Cardiac fibroblast (primary cell): ENCODE data around the gene HEXD.
A peak's percentile ranks its signal among the peaks of the same experiment; 100 is the strongest.
"Not testable (repeated sequence)": the region's sequence is repeated elsewhere in the genome, so short reads cannot be mapped to it uniquely, and the experiment has no call there.

Experiments used
- DNase-seq, 2 donors: peaks; one replicate each; pipeline versions ENCODE4 v3.0.0 to v3.0.0-alpha.2; 2010; ENCODE audit warnings: low read depth in 2 of 2
- H3K4me3 ChIP-seq, 2 donors: replicated peaks in 1 of 2; 1 replicate in 1 of 2; 2 replicates in 1 of 2; pipeline ENCODE4 v1.5.1; 2011; ENCODE audit warnings: low read depth in 2 of 2, low read length in 2 of 2, mild to moderate bottlenecking in 2 of 2, moderate library complexity in 1 of 2
- TF ChIP-seq, protein P1 (sequence below): IDR thresholded peaks from one replicate; pipeline ENCODE4 v1.5.1; 2011; ENCODE audit warnings: low read depth, mild to moderate bottlenecking, low read length, inconsistent platforms

Gene HEXD

DNA sequence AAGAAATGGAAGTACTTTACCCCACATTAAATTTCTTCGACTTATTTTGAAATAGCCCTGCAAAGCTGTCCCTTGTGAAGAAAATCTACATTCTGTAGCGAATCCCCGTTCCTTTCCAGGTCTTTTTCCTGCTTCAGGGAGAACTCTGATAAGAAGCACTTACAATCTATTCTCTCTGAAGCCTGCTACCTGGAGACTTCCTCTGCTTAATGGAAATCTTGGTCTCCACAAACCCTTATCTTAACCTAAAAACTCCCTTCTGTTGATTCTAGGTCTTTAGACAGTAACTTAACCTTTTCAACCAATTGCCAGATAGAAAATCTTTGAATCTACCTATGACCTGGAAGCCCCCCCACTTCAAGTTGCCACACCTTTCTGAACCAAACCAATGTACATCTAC, 34.0 kb downstream of the HEXD start:
- TF ChIP-seq, protein P1, sequence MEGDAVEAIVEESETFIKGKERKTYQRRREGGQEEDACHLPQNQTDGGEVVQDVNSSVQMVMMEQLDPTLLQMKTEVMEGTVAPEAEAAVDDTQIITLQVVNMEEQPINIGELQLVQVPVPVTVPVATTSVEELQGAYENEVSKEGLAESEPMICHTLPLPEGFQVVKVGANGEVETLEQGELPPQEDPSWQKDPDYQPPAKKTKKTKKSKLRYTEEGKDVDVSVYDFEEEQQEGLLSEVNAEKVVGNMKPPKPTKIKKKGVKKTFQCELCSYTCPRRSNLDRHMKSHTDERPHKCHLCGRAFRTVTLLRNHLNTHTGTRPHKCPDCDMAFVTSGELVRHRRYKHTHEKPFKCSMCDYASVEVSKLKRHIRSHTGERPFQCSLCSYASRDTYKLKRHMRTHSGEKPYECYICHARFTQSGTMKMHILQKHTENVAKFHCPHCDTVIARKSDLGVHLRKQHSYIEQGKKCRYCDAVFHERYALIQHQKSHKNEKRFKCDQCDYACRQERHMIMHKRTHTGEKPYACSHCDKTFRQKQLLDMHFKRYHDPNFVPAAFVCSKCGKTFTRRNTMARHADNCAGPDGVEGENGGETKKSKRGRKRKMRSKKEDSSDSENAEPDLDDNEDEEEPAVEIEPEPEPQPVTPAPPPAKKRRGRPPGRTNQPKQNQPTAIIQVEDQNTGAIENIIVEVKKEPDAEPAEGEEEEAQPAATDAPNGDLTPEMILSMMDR, result no peak
- H3K4me3 ChIP-seq, result no peak overlapping the region
- DNase-seq, result no peak

DNA sequence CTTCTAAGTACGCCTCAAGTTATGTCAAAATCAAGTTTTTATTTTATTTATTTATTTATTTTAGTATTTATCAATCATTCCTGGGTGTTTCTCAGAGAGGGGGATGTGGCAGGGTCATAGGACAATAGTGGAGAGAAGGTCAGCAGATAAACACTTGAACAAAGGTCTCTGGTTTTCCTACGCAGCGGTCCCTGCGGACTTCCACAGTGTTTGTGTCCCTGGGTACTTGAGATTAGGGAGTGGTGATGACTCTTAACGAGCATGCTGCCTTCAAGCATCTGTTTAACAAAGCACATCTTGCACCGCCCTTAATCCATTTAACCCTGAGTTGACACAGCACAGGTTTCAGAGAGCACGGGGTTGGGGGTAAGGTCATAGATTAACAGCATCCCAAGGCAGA, 35.0 kb downstream of the HEXD start:
- H3K4me3 ChIP-seq, DNase-seq: not testable (repeated sequence)

DNA sequence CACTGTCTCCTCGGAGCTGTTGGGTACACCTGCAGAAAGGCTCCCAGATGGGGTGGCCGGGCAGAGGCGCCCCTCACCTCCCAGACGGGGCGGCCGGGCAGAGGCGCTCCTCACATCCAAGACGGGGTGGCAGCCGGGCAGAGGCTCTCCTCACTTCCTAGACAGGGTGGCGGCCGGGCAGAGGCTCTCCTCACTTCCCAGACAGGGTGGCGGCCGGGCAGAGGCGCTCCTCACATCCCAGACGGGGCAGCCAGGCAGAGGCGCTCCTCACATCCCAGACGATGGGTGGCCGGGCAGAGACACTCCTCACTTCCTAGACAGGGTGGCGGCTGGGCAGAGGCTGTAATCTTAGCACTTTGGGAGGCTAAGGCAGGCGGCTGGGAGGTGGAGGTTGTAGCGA, 35.6 kb downstream of the HEXD start:
- DNase-seq, H3K4me3 ChIP-seq: not testable (repeated sequence)

DNA sequence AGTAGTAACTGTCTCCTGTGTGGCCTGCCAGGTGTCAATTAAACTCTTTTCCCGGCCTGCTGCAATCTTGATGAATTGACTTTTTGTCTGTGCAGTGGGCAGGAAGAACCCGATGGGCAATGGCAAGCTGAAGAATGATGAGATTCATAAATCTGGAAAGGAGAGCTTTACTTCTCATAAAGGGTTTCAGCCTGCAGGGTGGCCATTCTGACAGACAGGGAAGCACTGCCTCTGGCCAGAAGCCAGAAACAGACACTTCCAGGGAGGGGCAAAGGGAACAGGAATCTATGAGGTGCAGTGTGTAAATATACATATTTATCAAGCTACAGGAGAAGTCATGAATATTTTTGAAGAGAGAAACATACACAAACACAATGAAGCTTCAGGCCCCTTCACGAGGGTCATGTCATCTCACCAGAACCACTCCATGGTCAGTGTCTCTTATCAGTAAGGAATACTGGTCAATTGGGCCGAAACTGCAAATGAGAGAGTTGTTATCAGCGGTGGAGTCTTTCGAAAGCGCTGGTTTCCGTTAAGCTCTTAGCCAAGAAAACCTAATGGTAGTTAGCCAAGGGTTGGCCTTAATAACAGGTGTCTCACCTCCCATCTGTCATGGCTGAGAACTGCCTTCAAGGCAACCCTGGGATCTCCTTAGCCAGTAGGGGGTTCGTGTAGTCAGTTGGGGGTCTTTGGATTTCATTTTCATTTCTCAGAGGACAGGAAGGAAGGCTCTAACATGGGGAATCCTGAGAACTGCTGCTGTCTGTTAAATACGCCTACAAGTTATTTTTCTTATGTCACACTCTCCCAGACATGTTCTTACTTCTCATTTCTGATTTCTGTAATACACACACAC, 39.2 kb downstream of the HEXD start:
- TF ChIP-seq, protein P1, result no peak
- peak overlapping the region; percentile 88 to 89 for H3K4me3 ChIP-seq
- peak; percentile 5 to 53 for DNase-seq

DNA sequence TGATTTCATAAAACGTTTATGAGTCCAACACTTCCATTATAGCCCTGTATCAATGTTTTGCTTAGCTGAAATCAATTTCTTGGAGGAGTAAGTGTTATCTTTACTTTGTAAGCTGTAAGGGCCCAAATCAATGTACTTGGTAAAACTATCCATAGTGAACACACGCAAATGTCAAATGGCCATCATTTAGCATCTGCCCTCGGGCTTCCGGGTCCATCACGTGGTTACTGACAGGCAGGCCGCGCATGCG, 39.7 kb downstream of the HEXD start:
- TF ChIP-seq, protein P1, result no peak
- DNase-seq, result no peak
- peak overlapping the region; percentile 88 to 89 for H3K4me3 ChIP-seq

DNA sequence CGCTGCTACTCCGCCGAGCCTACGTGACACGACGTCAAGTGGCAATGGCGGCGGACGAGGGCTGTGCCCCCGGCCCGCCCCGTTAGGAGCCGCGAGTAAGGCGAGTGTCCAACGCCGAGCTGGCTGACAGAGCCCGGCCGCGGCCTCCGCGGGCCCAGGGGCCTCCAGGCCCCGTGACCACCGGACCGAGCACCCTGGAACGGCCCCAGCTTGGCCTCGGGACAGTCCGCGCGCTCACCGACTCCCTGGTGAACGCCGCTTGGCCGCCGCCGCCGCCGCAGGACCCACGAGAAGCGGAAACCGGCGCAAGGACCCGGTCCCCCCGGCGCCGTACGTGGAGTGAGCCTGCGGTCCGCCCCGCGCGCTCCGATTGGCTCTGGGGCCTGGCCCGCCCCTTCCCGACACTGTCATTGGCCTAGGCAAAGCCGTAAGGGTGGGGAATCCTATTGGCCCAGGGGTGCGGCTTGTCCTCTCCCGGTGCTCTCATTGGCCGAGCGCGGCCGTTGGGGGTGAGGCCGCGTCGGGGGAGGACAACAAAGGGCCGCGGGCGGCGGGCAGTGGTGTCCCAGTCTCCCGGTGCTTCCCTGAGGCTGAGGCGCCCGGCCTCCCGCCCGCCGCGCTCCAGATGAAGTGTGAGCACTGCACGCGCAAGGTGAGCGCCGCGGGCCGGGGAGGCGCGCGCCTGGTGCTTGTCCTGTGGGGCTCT, 40.2 kb downstream of the HEXD start, which contains the start of gene NARF:
Gene NARF (plus strand): TSS at position 563 of the 706 bp plus-strand sequence. CDS start 63 bp downstream, at position 626.
- TF ChIP-seq, protein P1, result no peak
- H3K4me3 ChIP-seq, result peak within 1 kb of the TSS; percentile 88 to 89
- DNase-seq, result peak; percentile 98 to 99

DNA sequence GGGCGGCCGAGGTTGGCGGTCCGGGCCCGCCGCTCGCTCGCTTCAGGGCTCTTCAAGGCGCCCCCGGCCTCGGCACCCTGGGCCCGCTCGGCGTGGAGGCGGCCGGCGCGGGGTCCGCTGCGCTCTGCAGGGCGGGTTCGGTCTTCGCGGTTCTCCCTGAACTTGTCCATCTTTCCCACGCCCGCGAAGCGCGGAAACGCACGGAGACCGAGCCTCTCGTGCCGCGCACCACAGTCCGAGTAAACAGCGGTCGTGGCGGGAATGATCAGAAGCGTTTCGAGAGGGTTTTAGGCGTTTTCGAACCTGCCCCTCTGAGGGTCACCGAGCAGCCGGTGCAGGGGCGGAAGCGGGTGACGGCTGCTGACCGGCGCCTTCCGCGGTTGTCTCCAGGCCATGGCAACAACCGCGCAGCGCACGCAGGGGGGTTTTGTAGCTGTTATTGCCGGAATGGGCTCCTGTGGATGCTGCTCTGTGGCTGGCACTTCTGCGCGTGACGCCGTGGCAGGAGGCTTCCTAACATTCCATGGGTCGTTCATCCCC, 40.8 kb downstream of the HEXD start:
- TF ChIP-seq, protein P1, result no peak
- H3K4me3 ChIP-seq, result peak overlapping the region; percentile 88 to 89

DNA sequence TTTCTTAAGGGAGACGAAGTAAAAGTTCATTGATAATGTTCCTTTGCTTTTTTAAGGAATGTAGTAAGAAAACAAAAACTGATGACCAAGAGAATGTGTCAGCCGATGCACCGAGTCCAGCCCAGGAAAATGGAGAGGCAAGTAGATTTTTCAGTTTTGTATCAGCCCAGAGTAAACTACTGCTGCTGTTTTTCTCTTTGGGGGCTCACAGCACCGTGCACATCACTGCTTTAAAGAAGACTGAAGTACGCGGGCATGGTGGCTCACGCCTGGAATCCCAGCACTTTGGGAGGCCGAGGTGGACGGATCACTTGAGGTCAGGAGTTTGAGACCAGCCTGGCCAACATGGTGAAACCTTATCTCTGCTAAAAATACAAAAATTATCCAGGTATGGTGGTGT, 41.8 kb downstream of the HEXD start:
- not testable (repeated sequence) for H3K4me3 ChIP-seq, DNase-seq

More for the DNA sequence above, 40.8 kb downstream of the HEXD start:
- DNase-seq, result peak; percentile 22 to 39
